Measurements from ENCODE around the gene NEXMIF.

GRCh38 chrX:74835566-74835965, 89.7 kb downstream of the NEXMIF start:
- TF ChIP-seq CTCF (IDR thresholded peaks at IDR 0.05; ENCODE audit: poor library complexity) (no peak), EZH2phosphoT487 (IDR thresholded peaks at IDR 0.05; ENCODE audit: low read depth, severe bottlenecking, unreplicated experiment) (no peak), EZH2 (IDR thresholded peaks at IDR 0.05; ENCODE audit: borderline replicate concordance) (no peak)
